Astrocyte of the cerebellum (primary cell): ENCODE data around the gene TP63.
A peak's percentile ranks its signal among the peaks of the same experiment; 100 is the strongest.

ENCODE experiments used
- DNase-seq: peaks from one replicate; pipeline ENCODE4 v3.0.0-alpha.2; 2011; ENCODE audit warnings: low read depth
- H3K4me3 ChIP-seq: 2 replicates; pipeline ENCODE4 v1.5.1; 2011; ENCODE audit warnings: mild to moderate bottlenecking, low read depth, low read length, moderate library complexity
- CTCF ChIP-seq: IDR thresholded peaks from 2 replicates; pipeline ENCODE4 v1.5.1; 2012; ENCODE audit warnings: low read length, low read depth, moderate library complexity, mild to moderate bottlenecking; ENCODE audit errors: missing control alignments
- in situ Hi-C: cut with HindIII; loops from 2 replicates; pipeline ENCODE4 v1.10.0; 2017; ENCODE audit warnings: low sequenced_read_pairs

Gene TP63

GRCh38 chr3:189936201-189936945 lies 305.2 kb downstream of the TP63 start:
- TF ChIP-seq CTCF: no peak
- H3K4me3 ChIP-seq: no peak overlapping the region
- no peak for DNase-seq
- in situ Hi-C loops: no loop called here

- no peak for TF ChIP-seq CTCF
- H3K4me3 ChIP-seq: no peak overlapping the region
- in situ Hi-C loops: no loop called here
- DNase-seq: peak; percentile 96
These were observed 306.3 kb downstream of the TP63 start for GRCh38 chr3:189937302-189938127.

DNA sequence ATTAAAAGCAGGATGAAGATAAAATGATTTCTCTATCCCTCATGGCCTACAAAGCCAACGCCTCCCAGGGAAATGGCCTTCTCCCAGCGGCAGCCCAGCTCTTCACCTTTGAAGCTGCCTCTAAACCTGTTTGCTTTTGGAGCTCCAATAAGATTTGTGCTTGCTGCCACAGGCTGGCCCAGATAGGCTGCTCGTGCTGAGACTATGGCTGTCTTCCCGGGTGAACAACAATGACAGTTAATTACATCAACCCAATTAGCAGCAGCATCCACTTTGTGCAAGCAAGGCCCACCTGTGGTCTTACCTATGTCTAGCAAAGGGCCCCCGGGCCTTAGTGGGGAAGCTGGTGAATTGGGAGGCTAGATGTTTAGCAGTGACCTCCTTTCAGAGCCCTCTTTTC lies 309.9 kb downstream of the TP63 start:
- no peak for TF ChIP-seq CTCF
- no peak for DNase-seq
- no peak overlapping the region for H3K4me3 ChIP-seq
- in situ Hi-C loops: no loop called here

GRCh38 chr3:189941679-189942078 lies 310.5 kb downstream of the TP63 start:
- no peak for TF ChIP-seq CTCF
- DNase-seq: peak; percentile 27
- in situ Hi-C loops: no loop called here
- H3K4me3 ChIP-seq: no peak overlapping the region

DNA sequence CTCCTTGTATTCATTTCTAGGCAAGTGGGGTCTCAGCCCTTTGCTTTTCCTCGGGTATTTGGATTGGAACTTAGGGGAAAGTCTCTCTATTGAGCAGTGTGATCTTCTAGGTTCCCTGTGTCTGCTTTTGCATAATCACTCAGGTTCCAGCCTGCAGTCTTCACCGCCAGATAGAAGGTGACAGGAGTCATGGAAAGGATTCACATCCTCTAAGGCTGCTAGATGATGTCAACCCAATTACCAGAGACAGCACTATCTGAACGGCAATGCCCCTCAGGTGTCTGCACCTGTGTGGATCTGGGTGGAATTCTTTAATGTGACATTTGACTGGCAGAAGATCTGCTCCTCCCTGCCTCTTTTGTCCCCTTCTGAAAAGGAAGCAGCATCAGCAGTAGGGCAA lies 311.8 kb downstream of the TP63 start:
- DNase-seq: no peak
- H3K4me3 ChIP-seq: no peak overlapping the region
- in situ Hi-C loops: no loop called here
- TF ChIP-seq CTCF: no peak

DNA sequence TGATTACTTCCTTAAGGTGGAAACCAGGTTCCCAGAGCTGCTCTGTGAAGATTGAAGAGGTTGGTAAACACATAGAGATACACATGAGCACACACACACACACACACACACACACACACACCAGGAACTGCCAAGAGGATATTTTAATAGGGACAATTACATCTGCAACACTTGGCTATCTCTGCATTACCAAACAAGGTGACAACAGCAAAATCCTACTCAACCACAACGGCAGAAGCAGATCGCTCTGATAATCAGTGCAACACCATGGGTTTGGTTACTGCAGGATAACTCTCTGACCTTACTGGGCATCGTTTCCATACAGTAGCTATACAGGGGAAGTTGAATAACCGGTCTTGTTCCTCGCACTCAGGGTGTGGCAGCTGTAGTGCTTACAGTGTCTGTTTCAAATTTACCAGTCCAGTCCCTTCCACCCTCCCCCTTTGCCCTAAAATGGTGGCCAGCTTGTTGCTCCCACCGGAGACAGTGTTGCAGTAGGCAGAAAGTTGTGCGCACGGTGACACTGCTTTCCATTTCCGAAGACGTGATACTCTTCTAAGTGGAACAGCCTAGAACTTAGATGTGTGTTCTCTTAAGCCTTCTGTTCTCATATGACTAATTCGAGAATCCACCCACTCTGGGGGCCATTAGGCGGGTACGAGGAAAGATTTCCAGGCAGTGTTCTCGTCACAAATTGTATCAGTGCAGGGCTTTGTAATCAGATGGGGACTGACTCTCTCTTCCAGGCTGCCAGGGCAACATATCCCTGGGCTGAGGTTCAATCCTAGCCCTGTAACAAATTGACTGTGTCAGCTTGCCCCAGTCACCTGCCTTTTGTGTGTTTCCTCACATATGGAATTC lies 313.3 kb downstream of the TP63 start:
- in situ Hi-C loops: no loop called here
- H3K4me3 ChIP-seq: no peak overlapping the region
- no peak for TF ChIP-seq CTCF
- no peak for DNase-seq
